Panc1 (cell line): Measurements from ENCODE around the gene C18orf32. TPM values are rescaled to one million over a fixed set of nuclear protein-coding genes. Genes with fewer than 3 reads are reported as not detected.

Experiments
- ATAC-seq: fragments of 200-7000 bp; cut with Tn5 transposase; 2 replicates; pipeline ENCODE4 v1.9.1; 2020; ENCODE audit warnings: mild to moderate bottlenecking, moderate library complexity
- BruUV-seq: library from RNA; stranded (reverse); fragments of 400-500 nt; replicated peaks from 2 replicates; lab custom pipeline; 2021; lab: Mats Ljungman, UMichigan
- CTCF ChIA-PET: fragments of 300-600 bp; sonication (Branson Sonifier 250); formaldehyde crosslinking; loops from one replicate; lab custom pipeline; 2022; ENCODE audit warnings: antibody characterized with exemption; lab: Charles Lee
- POLR2A ChIA-PET: fragments of 300-600 bp; sonication (Branson Sonifier 250); formaldehyde crosslinking; loops from one replicate; lab custom pipeline; 2022; ENCODE audit warnings: antibody characterized with exemption; lab: Charles Lee
- DNase-seq: peaks from one replicate; pipeline ENCODE4 v3.0.0-alpha.2; 2010; ENCODE audit warnings: low read depth, low spot score
- H3K27ac ChIP-seq: 2 replicates; pipeline ENCODE4 v1.5.1; 2011; ENCODE audit warnings: mild to moderate bottlenecking, low read length, inconsistent platforms
- H3K27me3 ChIP-seq: fragments of 200-500 bp; sonication (Bioruptor generic); 2 replicates; pipeline ENCODE4 v1.6.0; 2014; ENCODE audit warnings: low read length, inconsistent platforms; ENCODE audit not compliant: control insufficient read depth, insufficient read depth
- H3K36me3 ChIP-seq: fragments of 200-500 bp; sonication (Bioruptor generic); 2 replicates; pipeline ENCODE4 v1.5.1; 2014; ENCODE audit warnings: inconsistent platforms, mild to moderate bottlenecking, low read length, moderate library complexity; ENCODE audit not compliant: control insufficient read depth, insufficient read depth
- H3K4me1 ChIP-seq: 2 replicates; pipeline ENCODE4 v1.5.1; 2011; ENCODE audit warnings: inconsistent platforms, mild to moderate bottlenecking, low read length, moderate library complexity; ENCODE audit not compliant: control insufficient read depth, insufficient read depth
- H3K4me3 ChIP-seq, 2 experiments: 2 replicates each; pipeline ENCODE4 v1.5.1; 2011 to 2012; ENCODE audit warnings: low read depth in 2 of 2, low read length in 2 of 2, mild to moderate bottlenecking in 2 of 2, inconsistent platforms in 1 of 2, moderate library complexity in 1 of 2
- H3K9me3 ChIP-seq: fragments of 200-500 bp; sonication (Bioruptor generic); 2 replicates; pipeline ENCODE4 v1.5.1; 2014; ENCODE audit warnings: low read depth, mild to moderate bottlenecking, inconsistent platforms, low read length, moderate library complexity; ENCODE audit not compliant: control insufficient read depth, insufficient read depth
- POLR2AphosphoS5 ChIP-seq: IDR thresholded peaks from 2 replicates; pipeline ENCODE4 v1.6.1; 2012; ENCODE audit warnings: mild to moderate bottlenecking, low read depth, low read length, moderate library complexity
- SIN3A ChIP-seq: IDR thresholded peaks from 2 replicates; pipeline ENCODE4 v1.6.1; 2012; ENCODE audit warnings: low read depth, mild to moderate bottlenecking, low read length, moderate library complexity, borderline replicate concordance; ENCODE audit not compliant: insufficient read depth
- TCF7L2 ChIP-seq: IDR thresholded peaks from 2 replicates; pipeline ENCODE4 v1.6.1; 2011; ENCODE audit warnings: mild to moderate bottlenecking, low read depth, low read length, inconsistent platforms
- in situ Hi-C: cut with HindIII; loops from 2 replicates; pipeline ENCODE4 v1.10.0; 2016; ENCODE audit warnings: low sequenced_read_pairs, low pct_unique_long_range_greater_than_20kb
- intact Hi-C: fragments of 100-400 bp; cut with micrococcal nuclease; formaldehyde crosslinking; loops from one replicate; pipeline ENCODE4 v1.10.0; 2022; ENCODE audit not compliant: unreplicated experiment
- total RNA-seq: library from RNA; stranded (reverse); gene quantifications from one replicate; pipeline ENCODE4 v1.2.1, GENCODE V29; 2021; ENCODE audit not compliant: unreplicated experiment
- TF ChIP-seq, protein P1 (sequence below): fragments of 450-650 bp; IDR thresholded peaks from 2 replicates; pipeline ENCODE4 v1.5.1; 2017; ENCODE audit warnings: mild to moderate bottlenecking
- TF ChIP-seq, protein P2 (sequence below), 2 experiments: IDR thresholded peaks; 2 replicates each; pipeline ENCODE4 v1.6.1; 2011 to 2012; ENCODE audit warnings: low read depth in 2 of 2, control low read depth in 1 of 2, low read length in 1 of 2, mild to moderate bottlenecking in 1 of 2, moderate library complexity in 1 of 2; ENCODE audit not compliant: insufficient read depth in 1 of 2

The C18orf32 gene
- total RNA-seq, 1 experiment from 2014 or later: 38.0 TPM

DNA sequence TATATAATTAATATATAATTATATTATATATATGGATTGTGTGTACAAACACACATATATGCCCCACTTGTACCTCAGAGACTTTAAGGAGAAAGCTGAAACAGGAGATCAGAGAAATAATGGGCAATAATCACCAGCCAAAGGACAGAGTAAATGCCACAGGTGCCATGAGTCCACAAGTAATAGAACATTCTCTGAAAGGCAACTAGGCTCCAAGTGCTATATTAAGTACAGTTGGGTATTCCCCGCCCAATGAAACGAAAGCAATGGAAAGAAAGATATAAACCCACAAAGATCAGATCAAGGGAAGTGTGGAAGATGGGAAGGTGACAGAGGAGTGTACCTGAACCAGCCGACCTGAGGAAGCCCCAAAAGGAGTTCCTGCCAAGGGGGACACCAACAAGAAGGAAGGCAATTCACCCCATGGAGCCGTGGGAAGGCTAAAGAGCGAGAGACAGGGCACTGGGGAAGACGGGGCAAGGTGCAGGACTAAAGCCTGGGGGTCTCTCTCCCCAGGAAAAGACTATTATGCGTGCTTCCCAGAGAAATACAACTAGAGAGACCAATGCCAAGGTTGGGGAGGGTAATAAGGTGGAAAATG is 45.6 kb downstream of the C18orf32 start:
- no peaks in the 10 kb centered on the region for H3K4me1 ChIP-seq
- H3K27me3 ChIP-seq: no peaks in the 10 kb centered on the region
- no peak for TF ChIP-seq SIN3A
- no peak for ATAC-seq
- intact Hi-C loops: no loop called here
- POLR2A ChIA-PET: no interaction called here
- H3K36me3 ChIP-seq: no peaks in the 10 kb centered on the region
- H3K27ac ChIP-seq: no peak overlapping the region
- no TSS peak for BruUV-seq
- H3K4me3 ChIP-seq: no peak overlapping the region
- in situ Hi-C loops: no loop called here
- H3K9me3 ChIP-seq: no peaks in the 10 kb centered on the region
- CTCF ChIA-PET: no interaction called here
- no peak for DNase-seq

DNA sequence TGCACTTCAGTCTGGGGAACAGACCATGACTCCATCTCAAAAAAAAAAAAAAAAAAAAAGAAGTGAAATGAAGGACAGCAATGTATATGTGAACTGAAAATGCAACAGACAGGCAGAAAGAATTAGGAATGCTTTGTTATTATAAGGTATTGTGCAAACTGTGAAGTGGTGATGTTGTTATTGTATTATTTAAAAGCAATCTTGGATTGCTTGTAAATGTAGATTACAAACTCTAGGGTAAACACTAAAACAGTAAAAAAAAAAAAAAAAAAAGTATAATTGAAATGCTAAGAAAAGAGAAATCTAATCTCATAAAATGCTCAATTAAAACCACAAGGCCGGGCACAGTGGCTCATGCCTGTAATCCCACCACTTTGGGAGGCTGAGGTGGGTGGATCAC is 51.9 kb downstream of the C18orf32 start:
- no peaks in the 10 kb centered on the region for H3K27me3 ChIP-seq
- ATAC-seq: no peak
- H3K9me3 ChIP-seq: no peaks in the 10 kb centered on the region
- no TSS peak for BruUV-seq
- ChIA-PET POLR2A (interaction anchor here (0.7 kb wide), 1 partner anchor 84 kb away, joined by 15 read pairs; no protein-coding TSS in a partner anchor), CTCF (no interaction called here)
- no peak for DNase-seq
- no peaks in the 10 kb centered on the region; the same call in 1 of the 2 replicates for H3K4me1 ChIP-seq
- TF ChIP-seq, protein P1, sequence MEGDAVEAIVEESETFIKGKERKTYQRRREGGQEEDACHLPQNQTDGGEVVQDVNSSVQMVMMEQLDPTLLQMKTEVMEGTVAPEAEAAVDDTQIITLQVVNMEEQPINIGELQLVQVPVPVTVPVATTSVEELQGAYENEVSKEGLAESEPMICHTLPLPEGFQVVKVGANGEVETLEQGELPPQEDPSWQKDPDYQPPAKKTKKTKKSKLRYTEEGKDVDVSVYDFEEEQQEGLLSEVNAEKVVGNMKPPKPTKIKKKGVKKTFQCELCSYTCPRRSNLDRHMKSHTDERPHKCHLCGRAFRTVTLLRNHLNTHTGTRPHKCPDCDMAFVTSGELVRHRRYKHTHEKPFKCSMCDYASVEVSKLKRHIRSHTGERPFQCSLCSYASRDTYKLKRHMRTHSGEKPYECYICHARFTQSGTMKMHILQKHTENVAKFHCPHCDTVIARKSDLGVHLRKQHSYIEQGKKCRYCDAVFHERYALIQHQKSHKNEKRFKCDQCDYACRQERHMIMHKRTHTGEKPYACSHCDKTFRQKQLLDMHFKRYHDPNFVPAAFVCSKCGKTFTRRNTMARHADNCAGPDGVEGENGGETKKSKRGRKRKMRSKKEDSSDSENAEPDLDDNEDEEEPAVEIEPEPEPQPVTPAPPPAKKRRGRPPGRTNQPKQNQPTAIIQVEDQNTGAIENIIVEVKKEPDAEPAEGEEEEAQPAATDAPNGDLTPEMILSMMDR: no peak
- TF ChIP-seq SIN3A (no peak), TCF7L2 (no peak), POLR2AphosphoS5 (no peak)
- TF ChIP-seq, protein P2, sequence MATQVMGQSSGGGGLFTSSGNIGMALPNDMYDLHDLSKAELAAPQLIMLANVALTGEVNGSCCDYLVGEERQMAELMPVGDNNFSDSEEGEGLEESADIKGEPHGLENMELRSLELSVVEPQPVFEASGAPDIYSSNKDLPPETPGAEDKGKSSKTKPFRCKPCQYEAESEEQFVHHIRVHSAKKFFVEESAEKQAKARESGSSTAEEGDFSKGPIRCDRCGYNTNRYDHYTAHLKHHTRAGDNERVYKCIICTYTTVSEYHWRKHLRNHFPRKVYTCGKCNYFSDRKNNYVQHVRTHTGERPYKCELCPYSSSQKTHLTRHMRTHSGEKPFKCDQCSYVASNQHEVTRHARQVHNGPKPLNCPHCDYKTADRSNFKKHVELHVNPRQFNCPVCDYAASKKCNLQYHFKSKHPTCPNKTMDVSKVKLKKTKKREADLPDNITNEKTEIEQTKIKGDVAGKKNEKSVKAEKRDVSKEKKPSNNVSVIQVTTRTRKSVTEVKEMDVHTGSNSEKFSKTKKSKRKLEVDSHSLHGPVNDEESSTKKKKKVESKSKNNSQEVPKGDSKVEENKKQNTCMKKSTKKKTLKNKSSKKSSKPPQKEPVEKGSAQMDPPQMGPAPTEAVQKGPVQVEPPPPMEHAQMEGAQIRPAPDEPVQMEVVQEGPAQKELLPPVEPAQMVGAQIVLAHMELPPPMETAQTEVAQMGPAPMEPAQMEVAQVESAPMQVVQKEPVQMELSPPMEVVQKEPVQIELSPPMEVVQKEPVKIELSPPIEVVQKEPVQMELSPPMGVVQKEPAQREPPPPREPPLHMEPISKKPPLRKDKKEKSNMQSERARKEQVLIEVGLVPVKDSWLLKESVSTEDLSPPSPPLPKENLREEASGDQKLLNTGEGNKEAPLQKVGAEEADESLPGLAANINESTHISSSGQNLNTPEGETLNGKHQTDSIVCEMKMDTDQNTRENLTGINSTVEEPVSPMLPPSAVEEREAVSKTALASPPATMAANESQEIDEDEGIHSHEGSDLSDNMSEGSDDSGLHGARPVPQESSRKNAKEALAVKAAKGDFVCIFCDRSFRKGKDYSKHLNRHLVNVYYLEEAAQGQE (IDR thresholded peaks at IDR 0.05; ENCODE audit: insufficient read depth in 1 of 2, low read depth in 2 of 2, low read length in 1 of 2): no peak
- H3K27ac ChIP-seq: no peak overlapping the region
- in situ Hi-C loops (no loop called here), intact Hi-C loops (no loop called here)
- no peak overlapping the region for H3K4me3 ChIP-seq
- H3K36me3 ChIP-seq: no peaks in the 10 kb centered on the region

DNA sequence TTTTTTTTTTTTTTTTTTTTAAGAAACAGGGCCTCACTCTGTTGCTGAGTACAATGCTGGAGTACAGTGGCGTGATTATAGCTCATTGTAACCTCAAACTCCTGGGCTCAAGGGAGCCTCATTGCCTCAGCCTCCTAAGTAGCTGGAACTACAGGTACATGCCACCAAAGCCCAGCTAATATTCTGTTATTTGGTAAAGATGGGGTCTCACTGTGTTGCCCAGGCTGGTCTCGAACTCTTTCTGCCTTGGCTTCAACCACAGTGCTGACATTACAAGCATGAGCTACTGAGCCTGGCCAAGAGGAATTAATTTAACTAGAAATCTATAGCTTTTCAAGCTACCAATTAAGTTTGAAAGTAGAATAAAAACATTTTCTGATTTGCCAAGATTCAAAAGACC is 54.4 kb downstream of the C18orf32 start:
- H3K36me3 ChIP-seq: no peaks in the 10 kb centered on the region
- in situ Hi-C loops: no loop called here
- intact Hi-C loops: no loop called here
- no peak for TF ChIP-seq TCF7L2
- TF ChIP-seq, protein P1: no peak
- TF ChIP-seq, protein P2 (IDR thresholded peaks at IDR 0.05; ENCODE audit: insufficient read depth in 1 of 2, low read depth in 2 of 2, low read length in 1 of 2): no peak
- no peak for TF ChIP-seq POLR2AphosphoS5
- TF ChIP-seq SIN3A: no peak
- no peak overlapping the region for H3K4me3 ChIP-seq
- no peak for ATAC-seq
- DNase-seq: no peak
- no peaks in the 10 kb centered on the region for H3K9me3 ChIP-seq
- CTCF ChIA-PET: interaction anchor here (0.6 to 0.7 kb wide), 3 partner anchors 27 to 194 kb away, joined by 5 to 10 read pairs (median 5); no protein-coding TSS in a partner anchor
- no peaks in the 10 kb centered on the region; the same call in 1 of the 2 replicates for H3K4me1 ChIP-seq
- H3K27me3 ChIP-seq: no peaks in the 10 kb centered on the region
- POLR2A ChIA-PET: interaction anchor here (0.6 kb wide), 4 partner anchors 307 to 1502 kb away, joined by 3 to 5 read pairs (median 4); no protein-coding TSS in a partner anchor
- no peak overlapping the region for H3K27ac ChIP-seq
- no TSS peak for BruUV-seq
